ENCODE results near the gene WIF1.

DNA sequence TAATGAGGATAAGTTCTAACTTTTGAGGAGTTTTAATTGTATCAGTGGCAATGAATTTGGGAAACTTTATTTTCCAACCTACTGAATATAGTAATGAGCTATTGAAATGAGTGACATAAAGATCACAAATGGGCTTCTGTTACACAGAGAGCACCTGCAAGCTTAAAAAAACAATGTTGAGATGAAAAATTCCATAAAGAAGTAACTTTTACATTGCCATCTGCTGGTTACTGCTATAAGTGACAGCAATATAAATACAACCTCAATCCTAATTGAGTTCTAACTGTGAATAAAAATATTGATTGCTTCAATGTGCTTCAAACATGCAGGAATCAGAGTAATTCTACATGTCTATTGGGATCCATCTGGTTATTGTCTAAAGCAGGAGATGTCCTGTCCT is 14.2 kb downstream of the WIF1 start:
- TF ChIP-seq, protein P1, sequence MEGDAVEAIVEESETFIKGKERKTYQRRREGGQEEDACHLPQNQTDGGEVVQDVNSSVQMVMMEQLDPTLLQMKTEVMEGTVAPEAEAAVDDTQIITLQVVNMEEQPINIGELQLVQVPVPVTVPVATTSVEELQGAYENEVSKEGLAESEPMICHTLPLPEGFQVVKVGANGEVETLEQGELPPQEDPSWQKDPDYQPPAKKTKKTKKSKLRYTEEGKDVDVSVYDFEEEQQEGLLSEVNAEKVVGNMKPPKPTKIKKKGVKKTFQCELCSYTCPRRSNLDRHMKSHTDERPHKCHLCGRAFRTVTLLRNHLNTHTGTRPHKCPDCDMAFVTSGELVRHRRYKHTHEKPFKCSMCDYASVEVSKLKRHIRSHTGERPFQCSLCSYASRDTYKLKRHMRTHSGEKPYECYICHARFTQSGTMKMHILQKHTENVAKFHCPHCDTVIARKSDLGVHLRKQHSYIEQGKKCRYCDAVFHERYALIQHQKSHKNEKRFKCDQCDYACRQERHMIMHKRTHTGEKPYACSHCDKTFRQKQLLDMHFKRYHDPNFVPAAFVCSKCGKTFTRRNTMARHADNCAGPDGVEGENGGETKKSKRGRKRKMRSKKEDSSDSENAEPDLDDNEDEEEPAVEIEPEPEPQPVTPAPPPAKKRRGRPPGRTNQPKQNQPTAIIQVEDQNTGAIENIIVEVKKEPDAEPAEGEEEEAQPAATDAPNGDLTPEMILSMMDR (IDR thresholded peaks at IDR 0.05): peak in 7 of 12 donors; percentile 14 to 42 (median 35)
- TF ChIP-seq POLR2A (IDR thresholded peaks at IDR 0.05): no peak
